ENCODE results near the gene ARHGAP10. TPM values are rescaled to one million over a fixed set of nuclear protein-coding genes. Genes with fewer than 3 reads are reported as not detected.

ARHGAP10 gene
- total and polyA plus RNA-seq, 9 donors: 26.9 to 41.6 (median 33.0) TPM

GRCh38 chr4:147840838-147841738 is 109.2 kb downstream of the ARHGAP10 start:
- 20% methylated on average over 1 of the region's 4 CpGs for WGBS (ENCODE audit: insufficient coverage)
- Histone ChIP-seq H3K27ac (ENCODE audit: low read length) (peak overlapping the region; percentile 11), H3K4me1 (ENCODE audit: control insufficient read depth, insufficient read depth, low read length) (peaks cover 22% of the 10 kb centered on the region), H3K9me3 (replicated peaks; ENCODE audit: control insufficient read depth, low read depth, low read length) (no peaks in the 10 kb centered on the region), H3K36me3 (ENCODE audit: control insufficient read depth, insufficient read depth, low read length) (no peaks in the 10 kb centered on the region), H3K4me3 (ENCODE audit: low read length) (no peak overlapping the region), H3K27me3 (ENCODE audit: control insufficient read depth, insufficient read depth, low read length) (no peaks in the 10 kb centered on the region)
- peak; percentile 95 for DNase-seq

DNA sequence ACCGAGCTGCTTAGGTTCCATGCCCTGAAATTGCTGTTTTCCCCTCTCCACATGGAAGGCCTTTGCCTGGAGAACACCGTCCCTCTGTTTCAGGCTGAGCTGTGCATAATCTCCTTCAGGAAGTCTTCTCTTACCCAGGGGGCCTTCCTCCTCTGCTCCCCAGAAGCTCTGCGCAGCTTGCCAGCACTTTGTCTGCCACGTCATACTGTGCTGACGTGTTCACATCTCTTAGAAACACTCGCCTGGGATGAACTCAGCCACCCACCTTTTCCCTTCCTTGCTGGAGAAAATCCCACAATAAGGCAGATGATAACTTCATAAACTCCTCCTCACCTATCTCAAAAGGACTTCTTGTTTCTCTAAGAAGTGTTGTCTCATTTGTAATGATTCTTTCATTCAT is 110.7 kb downstream of the ARHGAP10 start:
- Histone ChIP-seq H3K27ac (ENCODE audit: low read length) (no peak overlapping the region), H3K27me3 (ENCODE audit: control insufficient read depth, insufficient read depth, low read length) (no peaks in the 10 kb centered on the region), H3K36me3 (ENCODE audit: control insufficient read depth, insufficient read depth, low read length) (no peaks in the 10 kb centered on the region), H3K4me3 (ENCODE audit: low read length) (no peak overlapping the region), H3K4me1 (ENCODE audit: control insufficient read depth, insufficient read depth, low read length) (peaks cover 24% of the 10 kb centered on the region), H3K9me3 (replicated peaks; ENCODE audit: control insufficient read depth, low read depth, low read length) (no peaks in the 10 kb centered on the region)
- 49% methylated on average over 3 of the region's 6 CpGs for WGBS (ENCODE audit: insufficient coverage)
- peak; percentile 77 for DNase-seq

- H3K27me3 ChIP-seq (ENCODE audit: control insufficient read depth, insufficient read depth, low read length): no peaks in the 10 kb centered on the region
- H3K27ac ChIP-seq (ENCODE audit: low read length): no peak overlapping the region
- 54% methylated on average over 2 of the region's 5 CpGs for WGBS (ENCODE audit: insufficient coverage)
- peak; percentile 48 for DNase-seq
- H3K9me3 ChIP-seq (replicated peaks; ENCODE audit: control insufficient read depth, low read depth, low read length): no peaks in the 10 kb centered on the region
- no peaks in the 10 kb centered on the region for H3K36me3 ChIP-seq (ENCODE audit: control insufficient read depth, insufficient read depth, low read length)
- no peak overlapping the region for H3K4me3 ChIP-seq (ENCODE audit: low read length)
- peaks cover 26% of the 10 kb centered on the region for H3K4me1 ChIP-seq (ENCODE audit: control insufficient read depth, insufficient read depth, low read length)
Observed at GRCh38 chr4:147843162-147843561, 111.3 kb downstream of the ARHGAP10 start.

- Histone ChIP-seq H3K9me3 (replicated peaks; ENCODE audit: control insufficient read depth, low read depth, low read length) (no peaks in the 10 kb centered on the region), H3K4me1 (ENCODE audit: control insufficient read depth, insufficient read depth, low read length) (peaks cover 27% of the 10 kb centered on the region), H3K4me3 (ENCODE audit: low read length) (no peak overlapping the region), H3K36me3 (ENCODE audit: control insufficient read depth, insufficient read depth, low read length) (peaks cover 2% of the 10 kb centered on the region), H3K27ac (ENCODE audit: low read length) (no peak overlapping the region), H3K27me3 (ENCODE audit: control insufficient read depth, insufficient read depth, low read length) (no peaks in the 10 kb centered on the region)
- 87% methylated on average over 6 of the region's 7 CpGs for WGBS (ENCODE audit: insufficient coverage)
- no peak for DNase-seq
Observed at GRCh38 chr4:147844781-147845180, 112.9 kb downstream of the ARHGAP10 start.

GRCh38 chr4:147846318-147847155 is 114.6 kb downstream of the ARHGAP10 start:
- no peaks in the 10 kb centered on the region for H3K27me3 ChIP-seq (ENCODE audit: control insufficient read depth, insufficient read depth, low read length)
- H3K4me3 ChIP-seq (ENCODE audit: low read length): no peak overlapping the region
- peaks cover 20% of the 10 kb centered on the region for H3K4me1 ChIP-seq (ENCODE audit: control insufficient read depth, insufficient read depth, low read length)
- peak; percentile 40 for DNase-seq
- H3K36me3 ChIP-seq (ENCODE audit: control insufficient read depth, insufficient read depth, low read length): peaks cover 6% of the 10 kb centered on the region
- no CpG with 5 or more reads among the region's 6 CpGs for WGBS (ENCODE audit: insufficient coverage)
- H3K27ac ChIP-seq (ENCODE audit: low read length): peak overlapping the region; percentile 56
- no peaks in the 10 kb centered on the region for H3K9me3 ChIP-seq (replicated peaks; ENCODE audit: control insufficient read depth, low read depth, low read length)

DNA sequence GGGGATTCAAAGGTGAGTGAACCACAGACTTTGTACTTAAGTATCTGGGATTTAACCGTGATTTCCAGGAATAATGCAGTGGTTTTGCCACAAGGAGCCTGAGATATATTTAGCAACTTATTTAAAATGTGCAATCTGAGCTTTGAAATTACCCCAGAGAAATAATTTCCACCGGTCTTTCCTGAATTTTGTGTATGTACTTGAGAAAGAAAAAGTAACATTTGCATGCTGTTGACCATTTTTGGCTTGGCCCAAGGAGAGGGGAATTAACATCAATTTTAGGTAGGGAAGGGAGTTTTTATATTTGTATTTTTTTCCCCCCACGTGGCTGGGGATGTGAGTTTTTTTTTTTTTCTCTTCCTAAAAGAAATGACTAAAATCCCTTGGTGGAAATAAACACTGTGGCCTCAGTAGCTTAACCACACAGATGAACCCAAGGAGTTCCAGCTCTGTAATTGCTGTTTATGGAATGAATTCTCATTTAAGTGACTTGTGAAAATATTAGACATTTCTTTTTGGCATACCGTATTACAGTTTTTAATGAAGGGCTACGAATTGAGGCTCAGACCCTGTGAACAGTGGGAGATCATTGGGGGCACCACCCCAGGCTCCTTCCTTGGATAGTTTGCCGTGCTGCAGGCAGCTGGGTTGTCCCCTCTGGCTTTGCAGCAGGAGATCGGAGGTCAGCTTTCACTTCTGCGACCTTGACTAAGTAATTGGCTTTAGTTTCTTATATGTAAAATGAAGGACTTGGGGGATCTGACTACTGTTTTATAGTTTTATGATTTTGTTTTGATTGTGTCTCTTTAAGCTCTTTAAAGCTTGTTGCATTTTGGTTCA is 116.1 kb downstream of the ARHGAP10 start:
- Histone ChIP-seq H3K27ac (ENCODE audit: low read length) (peak overlapping the region; percentile 65), H3K4me1 (ENCODE audit: control insufficient read depth, insufficient read depth, low read length) (peaks cover 10% of the 10 kb centered on the region), H3K27me3 (ENCODE audit: control insufficient read depth, insufficient read depth, low read length) (no peaks in the 10 kb centered on the region), H3K36me3 (ENCODE audit: control insufficient read depth, insufficient read depth, low read length) (peaks cover 8% of the 10 kb centered on the region), H3K9me3 (replicated peaks; ENCODE audit: control insufficient read depth, low read depth, low read length) (no peaks in the 10 kb centered on the region), H3K4me3 (ENCODE audit: low read length) (no peak overlapping the region)
- DNase-seq: peak; percentile 87
- WGBS (ENCODE audit: insufficient coverage): 57% methylated on average over 4 of the region's 8 CpGs

DNA sequence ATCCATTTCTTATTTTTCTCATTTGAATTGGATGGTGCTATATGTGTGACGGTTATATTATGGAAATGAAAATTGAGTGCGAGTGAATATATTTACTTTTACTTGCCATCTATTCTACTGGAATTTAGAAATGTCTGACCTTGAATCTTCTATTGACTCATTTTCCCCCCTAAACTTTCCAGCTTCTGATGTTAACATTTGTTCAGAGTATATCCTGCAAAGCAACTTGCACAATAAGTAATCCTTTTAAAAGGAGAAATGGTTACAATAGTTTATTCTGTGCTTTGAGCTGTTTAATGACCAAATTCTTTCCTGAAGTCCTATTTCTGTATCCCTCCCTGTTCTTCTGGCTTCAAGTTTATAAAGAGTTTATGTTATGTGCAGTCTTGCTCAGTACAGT is 116.7 kb downstream of the ARHGAP10 start:
- WGBS (ENCODE audit: insufficient coverage): no CpG with 5 or more reads among the region's 2 CpGs
- Histone ChIP-seq H3K4me1 (ENCODE audit: control insufficient read depth, insufficient read depth, low read length) (peaks cover 5% of the 10 kb centered on the region), H3K36me3 (ENCODE audit: control insufficient read depth, insufficient read depth, low read length) (peaks cover 8% of the 10 kb centered on the region), H3K9me3 (replicated peaks; ENCODE audit: control insufficient read depth, low read depth, low read length) (no peaks in the 10 kb centered on the region), H3K4me3 (ENCODE audit: low read length) (no peak overlapping the region), H3K27ac (ENCODE audit: low read length) (no peak overlapping the region), H3K27me3 (ENCODE audit: control insufficient read depth, insufficient read depth, low read length) (no peaks in the 10 kb centered on the region)
- no peak for DNase-seq

- WGBS (ENCODE audit: insufficient coverage): 88% methylated on average over 2 of the region's 2 CpGs
- Histone ChIP-seq H3K4me3 (ENCODE audit: low read length) (no peak overlapping the region), H3K4me1 (ENCODE audit: control insufficient read depth, insufficient read depth, low read length) (peaks cover 7% of the 10 kb centered on the region), H3K9me3 (replicated peaks; ENCODE audit: control insufficient read depth, low read depth, low read length) (no peaks in the 10 kb centered on the region), H3K36me3 (ENCODE audit: control insufficient read depth, insufficient read depth, low read length) (peaks cover 8% of the 10 kb centered on the region), H3K27me3 (ENCODE audit: control insufficient read depth, insufficient read depth, low read length) (no peaks in the 10 kb centered on the region), H3K27ac (ENCODE audit: low read length) (no peak overlapping the region)
- DNase-seq: no peak
Observed at GRCh38 chr4:147851135-147851534, 119.2 kb downstream of the ARHGAP10 start.

GRCh38 chr4:147853706-147854105 is 121.8 kb downstream of the ARHGAP10 start:
- Histone ChIP-seq H3K9me3 (replicated peaks; ENCODE audit: control insufficient read depth, low read depth, low read length) (no peaks in the 10 kb centered on the region), H3K36me3 (ENCODE audit: control insufficient read depth, insufficient read depth, low read length) (peaks cover 8% of the 10 kb centered on the region), H3K4me1 (ENCODE audit: control insufficient read depth, insufficient read depth, low read length) (peaks cover 2% of the 10 kb centered on the region), H3K27ac (ENCODE audit: low read length) (peak overlapping the region; percentile 1), H3K27me3 (ENCODE audit: control insufficient read depth, insufficient read depth, low read length) (no peaks in the 10 kb centered on the region), H3K4me3 (ENCODE audit: low read length) (no peak overlapping the region)
- no CpG with 5 or more reads among the region's 2 CpGs for WGBS (ENCODE audit: insufficient coverage)
- DNase-seq: peak; percentile 86
